H1 (cell line): ENCODE measurements around the gene TIE1. TPM values are rescaled to one million over a fixed set of nuclear protein-coding genes. Genes with fewer than 3 reads are reported as not detected.

Experiments used
- CTCF ChIA-PET: fragments of 300-600 bp; sonication (Branson Sonifier 250); formaldehyde crosslinking; loops from one replicate; lab custom pipeline; 2021; ENCODE audit not compliant: partially characterized antibody; lab: Charles Lee
- POLR2A ChIA-PET: fragments of 300-600 bp; sonication (Branson Sonifier 250); formaldehyde crosslinking; loops from one replicate; lab custom pipeline; 2021; ENCODE audit warnings: inconsistent platforms; ENCODE audit not compliant: partially characterized antibody; lab: Charles Lee
- DNase-seq, 2 experiments: peaks; one replicate each; pipeline versions ENCODE4 v3.0.0 to v3.0.0-alpha.2; 2010 to 2022; ENCODE audit warnings: low spot score in 2 of 2, low read depth in 1 of 2, mixed read lengths in 1 of 2
- FAIRE-seq: peaks from 2 replicates; lab custom pipeline; 2011; peaks lifted over from hg19 to GRCh38; lab: Jason Lieb, UNC
- H2AFZ ChIP-seq: 2 replicates; pipeline ENCODE4 v1.8.1; 2012; ENCODE audit warnings: low read length, inconsistent platforms
- H2AK5ac ChIP-seq: 2 replicates; pipeline ENCODE4 v1.6.1; 2013; ENCODE audit warnings: low read depth, low read length
- H2BK120ac ChIP-seq: replicated peaks from 2 replicates; pipeline ENCODE3; 2013; ENCODE audit warnings: low read depth, low read length, inconsistent platforms
- H2BK12ac ChIP-seq: 2 replicates; pipeline ENCODE4 v1.6.1; 2013; ENCODE audit warnings: low read depth, low read length
- H2BK15ac ChIP-seq: 2 replicates; pipeline ENCODE4 v1.6.1; 2013; ENCODE audit warnings: low read length
- H2BK20ac ChIP-seq: 2 replicates; pipeline ENCODE4 v1.6.1; 2013; ENCODE audit warnings: low read length
- H2BK5ac ChIP-seq: 2 replicates; pipeline ENCODE4 v1.6.1; 2013; ENCODE audit warnings: low read depth, low read length
- H3K14ac ChIP-seq: 2 replicates; pipeline ENCODE4 v1.6.1; 2013; ENCODE audit warnings: inconsistent platforms; ENCODE audit not compliant: insufficient read length
- H3K18ac ChIP-seq: 2 replicates; pipeline ENCODE4 v1.6.1; 2013; ENCODE audit warnings: low read length; ENCODE audit errors: extremely low read depth
- H3K23ac ChIP-seq: 2 replicates; pipeline ENCODE4 v1.6.1; 2013; ENCODE audit warnings: inconsistent platforms; ENCODE audit not compliant: insufficient read length
- H3K23me2 ChIP-seq: 2 replicates; pipeline ENCODE4 v1.6.1; 2013; ENCODE audit warnings: low read depth, low read length
- H3K27ac ChIP-seq: 2 replicates; pipeline ENCODE4 v1.6.1; 2011; ENCODE audit warnings: low read depth, low read length, inconsistent platforms
- H3K27me3 ChIP-seq, 4 experiments: replicated peaks in 1 of 4; 1 replicate in 1 of 4; 2 replicates in 3 of 4; pipeline versions ENCODE4 v1.6.1 to v1.8.1; 2011 to 2013; ENCODE audit warnings: low read length in 3 of 4, mild to moderate bottlenecking in 3 of 4, inconsistent platforms in 2 of 4, mixed read lengths in 2 of 4, moderate library complexity in 1 of 4; ENCODE audit not compliant: control insufficient read depth in 3 of 4, insufficient read depth in 3 of 4; ENCODE audit errors: extremely low read depth in 1 of 4
- H3K36me3 ChIP-seq, 4 experiments: 2 replicates each; pipeline versions ENCODE4 v1.6.1 to v1.8.1; 2011 to 2013; ENCODE audit warnings: mild to moderate bottlenecking in 4 of 4, low read length in 3 of 4, moderate library complexity in 2 of 4, control low read depth in 1 of 4, inconsistent platforms in 1 of 4; ENCODE audit not compliant: insufficient read depth in 4 of 4, control insufficient read depth in 2 of 4
- H3K4ac ChIP-seq: replicated peaks from 2 replicates; pipeline ENCODE3; 2013; ENCODE audit warnings: low read length, low read depth, mixed read lengths, inconsistent platforms; ENCODE audit not compliant: insufficient read length
- H3K4me1 ChIP-seq, 4 experiments: replicated peaks in 1 of 4; 1 replicate in 1 of 4; 2 replicates in 3 of 4; pipeline versions ENCODE4 v1.6.1 to v1.8.1; 2011 to 2013; ENCODE audit warnings: low read length in 3 of 4, inconsistent platforms in 2 of 4, mixed read lengths in 1 of 4; ENCODE audit not compliant: insufficient read depth in 4 of 4, control insufficient read depth in 3 of 4
- H3K4me2 ChIP-seq, 2 experiments: 2 replicates each; pipeline versions ENCODE4 v1.6.1 to v1.8.1; 2011 to 2013; ENCODE audit warnings: low read depth in 2 of 2, low read length in 2 of 2, control low read depth in 1 of 2, inconsistent platforms in 1 of 2, mild to moderate bottlenecking in 1 of 2; ENCODE audit not compliant: insufficient read depth in 1 of 2
- H3K4me3 ChIP-seq, 4 experiments: fragments of 200-600, 300-600 bp in 1 of 4; sonication (generic), shearing (Covaris generic), sonication (Bioruptor Twin) in 1 of 4; 2 replicates each; pipeline versions ENCODE4 v1.5.1 to v1.8.1; 2011 to 2016; ENCODE audit warnings: low read length in 4 of 4, low read depth in 3 of 4, control low read depth in 2 of 4, inconsistent platforms in 2 of 4, mild to moderate bottlenecking in 2 of 4, mixed read lengths in 1 of 4, moderate library complexity in 1 of 4; ENCODE audit not compliant: insufficient read depth in 2 of 4; ENCODE audit errors: extremely low read depth in 1 of 4
- H3K56ac ChIP-seq: replicated peaks from 2 replicates; pipeline ENCODE3; 2013; ENCODE audit warnings: low read depth, mild to moderate bottlenecking, mixed read lengths, low read length, inconsistent platforms; ENCODE audit not compliant: insufficient read length
- H3K79me1 ChIP-seq: 2 replicates; pipeline ENCODE4 v1.6.1; 2013; ENCODE audit warnings: low read depth, low read length, control low read depth
- H3K79me2 ChIP-seq, 2 experiments: 2 replicates each; pipeline versions ENCODE4 v1.6.1 to v1.8.1; 2012 to 2013; ENCODE audit warnings: low read length in 2 of 2, mild to moderate bottlenecking in 2 of 2, inconsistent platforms in 1 of 2; ENCODE audit not compliant: insufficient read depth in 2 of 2, control insufficient read depth in 1 of 2
- H3K9ac ChIP-seq, 4 experiments: replicated peaks in 1 of 4; 1 replicate in 1 of 4; 2 replicates in 3 of 4; pipeline versions ENCODE4 v1.6.1 to v1.8.1; 2011 to 2013; ENCODE audit warnings: low read depth in 3 of 4, low read length in 3 of 4, control low read depth in 2 of 4, mild to moderate bottlenecking in 2 of 4, moderate library complexity in 2 of 4, inconsistent platforms in 1 of 4; ENCODE audit errors: extremely low read depth in 1 of 4
- H3K9me3 ChIP-seq, 2 experiments: 2 replicates each; pipeline versions ENCODE4 v1.6.1 to v1.8.1; 2012 to 2013; ENCODE audit warnings: mild to moderate bottlenecking in 2 of 2, moderate library complexity in 2 of 2, control low read depth in 1 of 2, inconsistent platforms in 1 of 2, low read depth in 1 of 2, low read length in 1 of 2, mixed read lengths in 1 of 2; ENCODE audit not compliant: insufficient read depth in 2 of 2
- H4K20me1 ChIP-seq, 2 experiments: replicated peaks in 1 of 2; 2 replicates each; pipeline versions ENCODE3 to v1.8.1; 2011 to 2013; ENCODE audit warnings: inconsistent platforms in 2 of 2, low read length in 2 of 2, mild to moderate bottlenecking in 1 of 2; ENCODE audit not compliant: insufficient read depth in 2 of 2, control insufficient read depth in 1 of 2
- H4K5ac ChIP-seq: 2 replicates; pipeline ENCODE4 v1.6.1; 2013; ENCODE audit warnings: low read length, low read depth, mixed read lengths, inconsistent platforms; ENCODE audit not compliant: insufficient read length
- H4K8ac ChIP-seq: 2 replicates; pipeline ENCODE4 v1.8.0; 2013; ENCODE audit warnings: mild to moderate bottlenecking, moderate library complexity, low read length, inconsistent platforms; ENCODE audit not compliant: insufficient read depth; ENCODE audit errors: extremely low read depth
- H4K91ac ChIP-seq: replicated peaks from 2 replicates; pipeline ENCODE3; 2013; ENCODE audit warnings: low read length, mixed read lengths, inconsistent platforms; ENCODE audit not compliant: insufficient read length
- BCL11A ChIP-seq, 2 experiments: IDR thresholded peaks; one replicate each; pipeline ENCODE4 v1.6.1; 2011; ENCODE audit warnings: low read depth in 2 of 2, low read length in 2 of 2, mild to moderate bottlenecking in 2 of 2
- CREB1 ChIP-seq: IDR thresholded peaks from 2 replicates; pipeline ENCODE4 v1.6.1; 2012; ENCODE audit warnings: inconsistent platforms
- CTBP2 ChIP-seq: IDR thresholded peaks from 2 replicates; pipeline ENCODE4 v1.7.0; 2011; ENCODE audit warnings: borderline replicate concordance, mild to moderate bottlenecking, moderate library complexity, mixed read lengths, low read length; ENCODE audit not compliant: insufficient read depth, insufficient read length
- EGR1 ChIP-seq: IDR thresholded peaks from 2 replicates; pipeline ENCODE4 v1.6.1; 2011; ENCODE audit warnings: low read depth, low read length, borderline replicate concordance
- HDAC2 ChIP-seq, 2 experiments: fragments of 300-600 bp in 1 of 2; sonication (generic) in 1 of 2; IDR thresholded peaks; 2 replicates each; pipeline ENCODE4 v1.6.1; 2011 to 2012; ENCODE audit warnings: low read depth in 2 of 2, low read length in 2 of 2, mild to moderate bottlenecking in 2 of 2, moderate library complexity in 2 of 2, borderline replicate concordance in 1 of 2, inconsistent platforms in 1 of 2
- KDM4A ChIP-seq: IDR thresholded peaks from one replicate; pipeline ENCODE4 v1.7.1; 2012; ENCODE audit warnings: low read depth, mild to moderate bottlenecking, moderate library complexity, low read length, inconsistent platforms; ENCODE audit not compliant: severe bottlenecking
- MAFK ChIP-seq: IDR thresholded peaks from 2 replicates; pipeline ENCODE4 v1.6.1; 2012; ENCODE audit warnings: low read depth, mild to moderate bottlenecking, improper control_type of control experiment, low read length
- POLR2AphosphoS5 ChIP-seq: IDR thresholded peaks from 2 replicates; pipeline ENCODE4 v1.6.1; 2011; ENCODE audit warnings: low read depth, low read length
- SP1 ChIP-seq: IDR thresholded peaks from 2 replicates; pipeline ENCODE4 v1.6.1; 2011; ENCODE audit warnings: low read depth, low read length
- SP2 ChIP-seq: IDR thresholded peaks from 2 replicates; pipeline ENCODE4 v1.6.1; 2012; ENCODE audit warnings: mild to moderate bottlenecking, low read length, inconsistent platforms
- TBP ChIP-seq: IDR thresholded peaks from 2 replicates; pipeline ENCODE4 v1.6.1; 2011; ENCODE audit warnings: low read depth, low read length, improper control_type of control experiment
- TCF12 ChIP-seq: IDR thresholded peaks from 2 replicates; pipeline ENCODE4 v1.6.1; 2011; ENCODE audit warnings: low read depth, mild to moderate bottlenecking, low read length
- YY1 ChIP-seq: IDR thresholded peaks from 2 replicates; pipeline ENCODE4 v1.6.1; 2011; ENCODE audit warnings: low read depth, mild to moderate bottlenecking, low read length
- WGBS, 2 experiments: shearing (Covaris generic) in 1 of 2; methylation state at CpG; one replicate each; pipeline versions ENCODE4 v1.1.6 to v1.1.7; 2013 to 2015; ENCODE audit warnings: low lambda C conversion rate in 2 of 2, mixed read lengths in 2 of 2, inconsistent platforms in 1 of 2, low coverage in 1 of 2, missing lambda C conversion rate in 1 of 2; ENCODE audit not compliant: insufficient replicate concordance in 2 of 2, insufficient coverage in 1 of 2, insufficient read length in 1 of 2; ENCODE audit errors: extremely low coverage in 1 of 2, missing lambda C conversion rate in 1 of 2; 5-methylcytosine and 5-hydroxymethylcytosine counted together
- polyA plus RNA-seq, 7 experiments: library from polyadenylated mRNA; depleted of rRNA in 3 of 7; stranded (reverse) in 5 of 7; unstranded in 2 of 7; fragments of >200 nt in 5 of 7; fragments of 200-250 nt in 2 of 7; gene quantifications; 1 replicate in 5 of 7; 2 replicates in 1 of 7; 4 replicates in 1 of 7; pipeline versions ENCODE4 v1.2.1 to v1.2.3, GENCODE V29; 2011 to 2013; ENCODE audit warnings: missing spikeins in 2 of 7, mixed read lengths in 2 of 7
- total RNA-seq: library from RNA; stranded (reverse); fragmentation: NEBNext Ultra II Directional; extraction: Animal tissue kit (Norgen Biotek cat#: 25700); gene quantifications from 2 replicates; pipeline ENCODE4 v1.2.1, GENCODE V29; 2021

TIE1 gene
- total and polyA plus RNA-seq, 2 of the 8 experiments (the other 6 are each of a cell fraction or from before 2014, with no cell fraction given): 0.74 to 2.2 TPM

DNA sequence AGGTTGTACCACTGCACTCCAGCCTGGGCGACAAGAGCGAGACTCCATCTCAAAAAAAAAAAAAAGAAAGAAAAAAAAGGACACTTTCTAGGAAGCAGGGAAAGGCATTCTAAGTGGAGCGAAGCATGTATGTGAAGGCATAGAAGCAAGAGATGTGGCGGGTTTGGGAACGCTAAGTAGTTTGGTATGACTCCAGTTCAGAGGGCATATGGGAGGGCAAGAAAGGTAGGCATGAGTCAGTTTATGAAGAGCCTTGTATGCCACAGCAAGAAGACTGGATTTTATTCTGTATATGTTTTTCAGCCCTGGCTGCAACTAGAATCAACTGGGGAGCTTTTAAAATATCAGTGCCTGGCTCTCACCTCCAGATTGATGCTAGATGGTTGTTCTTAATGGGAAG is 71.4 kb downstream of the TIE1 start:
- no peak overlapping the region for H3K23ac ChIP-seq

More for the DNA sequence above, 71.4 kb downstream of the TIE1 start:
- 90% methylated on average over 5 of the region's 5 CpGs; no CpG with 5 or more reads in 1 of the 2 experiments for WGBS, 2 experiments
- Histone ChIP-seq H3K14ac (no peak overlapping the region), H3K4me2 (no peak overlapping the region), H4K5ac (no peak overlapping the region), H3K27me3 (no peaks in the 10 kb centered on the region), H3K4me1 (peaks cover 0 to 8% (median 5%) of the 10 kb centered on the region in 4 experiments; a peak in 4 of 7 replicates), H3K56ac (no peak overlapping the region), H2BK20ac (no peak overlapping the region), H2BK5ac (no peak overlapping the region), H3K23me2 (peaks cover 6% of the 10 kb centered on the region; the same call in 1 of the 2 replicates), H3K9ac (no peak overlapping the region), H2AK5ac (no peak overlapping the region), H2BK12ac (no peak overlapping the region), H3K4ac (no peak overlapping the region), H3K79me1 (no peaks in the 10 kb centered on the region; the same call in 1 of the 2 replicates), H4K20me1 (peaks cover 0 to 3% of the 10 kb centered on the region in 2 experiments), H3K27ac (no peak overlapping the region), H4K91ac (no peak overlapping the region), H4K8ac (no peak overlapping the region), H3K9me3 (no peaks in the 10 kb centered on the region), H2AFZ (no peak overlapping the region), H3K79me2 (no peaks in the 10 kb centered on the region), H3K18ac (no peak overlapping the region; the same call in 1 of the 2 replicates), H3K4me3 (no peak overlapping the region), H3K36me3 (no peaks in the 10 kb centered on the region), H2BK15ac (no peak overlapping the region), H2BK120ac (no peak overlapping the region)
- TF ChIP-seq TCF12 (no peak), EGR1 (no peak), BCL11A (IDR thresholded peaks at IDR 0.05; ENCODE audit: low read depth in 2 of 2, low read length in 2 of 2) (no peak), POLR2AphosphoS5 (no peak), YY1 (no peak), SP2 (no peak), CTBP2 (no peak), CREB1 (no peak), SP1 (no peak), KDM4A (no peak), HDAC2 (IDR thresholded peaks at IDR 0.05; ENCODE audit: borderline replicate concordance in 1 of 2, low read depth in 2 of 2, low read length in 2 of 2) (no peak), TBP (no peak), MAFK (no peak)
- CTCF ChIA-PET: interaction anchor here (1.2 to 1.9 kb wide), 2 partner anchors 28 to 87 kb away, joined by 4 to 6 read pairs; partner anchors contain the start of gene C1orf210
- DNase-seq: no peak
- FAIRE-seq: no peak
- POLR2A ChIA-PET: interaction anchor here (0.9 to 2.2 kb wide), 2 partner anchors 13 to 82 kb away, joined by 3 to 4 read pairs; partner anchors contain the start of genes CDC20 and HYI
